ENCODE measurements around the gene BCAS3.
"Not testable (repeated sequence)": the region's sequence is repeated elsewhere in the genome, so short reads cannot be mapped to it uniquely, and the experiment has no call there.

BCAS3 gene

GRCh38 chr17:60757437-60757836 is 79.8 kb downstream of the BCAS3 start:
- Histone ChIP-seq H3K23ac (ENCODE audit: low read length in 2 of 2) (no peak overlapping the region), H2BK15ac (ENCODE audit: low read depth, poor library complexity, severe bottlenecking) (no peak overlapping the region), H3K79me1 (replicated peaks; ENCODE audit: low read length, poor library complexity, severe bottlenecking) (peaks cover 1% of the 10 kb centered on the region), H3K4me1 (ENCODE audit: control insufficient read depth, insufficient read depth, low read depth, low read length) (no peaks in the 10 kb centered on the region), H3K4me3 (ENCODE audit: insufficient read depth in 1 of 2, low read depth in 1 of 2, low read length in 2 of 2) (no peak overlapping the region), H3K4me2 (ENCODE audit: low read length, poor library complexity, severe bottlenecking) (no peak overlapping the region), H3K14ac (ENCODE audit: low read length in 2 of 2) (no peak overlapping the region), H3K9ac (ENCODE audit: low read length) (no peak overlapping the region), H3K4ac (ENCODE audit: low read depth in 1 of 2, low read length in 2 of 2) (no peak overlapping the region), H2AFZ (ENCODE audit: low read depth, low read length) (no peak overlapping the region), H2BK12ac (ENCODE audit: low read length in 2 of 2) (no peak overlapping the region), H3K36me3 (ENCODE audit: control insufficient read depth in 1 of 2, insufficient read depth in 2 of 2, low read depth in 1 of 2, low read length in 2 of 2) (peaks cover 0 to 2% of the 10 kb centered on the region in 2 experiments), H3K9me3 (ENCODE audit: control insufficient read depth, low read length) (peaks cover 10% of the 10 kb centered on the region), H4K91ac (ENCODE audit: low read length) (no peak overlapping the region), H4K8ac (ENCODE audit: low read length) (no peak overlapping the region), H2BK120ac (ENCODE audit: low read depth, low read length) (no peak overlapping the region), H3K27me3 (ENCODE audit: control insufficient read depth in 1 of 2, insufficient read depth in 1 of 2, low read length in 2 of 2) (no peaks in the 10 kb centered on the region), H3K18ac (ENCODE audit: low read depth in 1 of 2, low read length in 2 of 2) (no peak overlapping the region), H3K27ac (ENCODE audit: low read length, poor library complexity, severe bottlenecking) (no peak overlapping the region), H2BK5ac (ENCODE audit: low read depth, low read length, poor library complexity, severe bottlenecking) (no peak overlapping the region), H2AK5ac (ENCODE audit: low read length, severe bottlenecking) (no peak overlapping the region)
- DNase-seq, result no peak
- 100% methylated on average over 1 of the region's 1 CpG for WGBS

- Histone ChIP-seq H2BK15ac (ENCODE audit: low read depth, poor library complexity, severe bottlenecking) (no peak overlapping the region), H3K79me1 (replicated peaks; ENCODE audit: low read length, poor library complexity, severe bottlenecking) (peaks cover 1% of the 10 kb centered on the region), H3K4ac (ENCODE audit: low read depth in 1 of 2, low read length in 2 of 2) (no peak overlapping the region), H3K14ac (ENCODE audit: low read length in 2 of 2) (no peak overlapping the region), H4K8ac (ENCODE audit: low read length) (no peak overlapping the region), H3K36me3 (ENCODE audit: control insufficient read depth in 1 of 2, insufficient read depth in 2 of 2, low read depth in 1 of 2, low read length in 2 of 2) (no peaks in the 10 kb centered on the region), H3K4me1 (ENCODE audit: control insufficient read depth, insufficient read depth, low read depth, low read length) (no peaks in the 10 kb centered on the region), H2BK120ac (ENCODE audit: low read depth, low read length) (no peak overlapping the region), H3K27ac (ENCODE audit: low read length, poor library complexity, severe bottlenecking) (no peak overlapping the region), H2AK5ac (ENCODE audit: low read length, severe bottlenecking) (no peak overlapping the region), H2AFZ (ENCODE audit: low read depth, low read length) (no peak overlapping the region), H3K4me2 (ENCODE audit: low read length, poor library complexity, severe bottlenecking) (no peak overlapping the region), H4K91ac (ENCODE audit: low read length) (no peak overlapping the region), H2BK12ac (ENCODE audit: low read length in 2 of 2) (no peak overlapping the region), H3K18ac (ENCODE audit: low read depth in 1 of 2, low read length in 2 of 2) (no peak overlapping the region), H3K9ac (ENCODE audit: low read length) (no peak overlapping the region), H3K23ac (ENCODE audit: low read length in 2 of 2) (no peak overlapping the region), H3K9me3 (ENCODE audit: control insufficient read depth, low read length) (peaks cover 10% of the 10 kb centered on the region), H3K27me3 (ENCODE audit: control insufficient read depth in 1 of 2, insufficient read depth in 1 of 2, low read length in 2 of 2) (no peaks in the 10 kb centered on the region), H3K4me3 (ENCODE audit: insufficient read depth in 1 of 2, low read depth in 1 of 2, low read length in 2 of 2) (no peak overlapping the region), H2BK5ac (ENCODE audit: low read depth, low read length, poor library complexity, severe bottlenecking) (no peak overlapping the region)
- no peak for DNase-seq
These were observed 82.1 kb downstream of the BCAS3 start for GRCh38 chr17:60759756-60760155.

- H3K18ac ChIP-seq (ENCODE audit: low read depth in 1 of 2, low read length in 2 of 2); H2BK15ac ChIP-seq (ENCODE audit: low read depth, poor library complexity, severe bottlenecking); H2BK5ac ChIP-seq (ENCODE audit: low read depth, low read length, poor library complexity, severe bottlenecking); H3K36me3 ChIP-seq (ENCODE audit: control insufficient read depth in 1 of 2, insufficient read depth in 2 of 2, low read depth in 1 of 2, low read length in 2 of 2); H3K4ac ChIP-seq (ENCODE audit: low read depth in 1 of 2, low read length in 2 of 2); H3K27me3 ChIP-seq (ENCODE audit: control insufficient read depth in 1 of 2, insufficient read depth in 1 of 2, low read length in 2 of 2); H3K27ac ChIP-seq (ENCODE audit: low read length, poor library complexity, severe bottlenecking); H4K91ac ChIP-seq (ENCODE audit: low read length); H2AK5ac ChIP-seq (ENCODE audit: low read length, severe bottlenecking); H2BK120ac ChIP-seq (ENCODE audit: low read depth, low read length); H3K14ac ChIP-seq (ENCODE audit: low read length in 2 of 2); H2BK12ac ChIP-seq (ENCODE audit: low read length in 2 of 2); H3K9ac ChIP-seq (ENCODE audit: low read length); H2AFZ ChIP-seq (ENCODE audit: low read depth, low read length); H3K4me2 ChIP-seq (ENCODE audit: low read length, poor library complexity, severe bottlenecking); H3K4me3 ChIP-seq (ENCODE audit: insufficient read depth in 1 of 2, low read depth in 1 of 2, low read length in 2 of 2); H3K23ac ChIP-seq (ENCODE audit: low read length in 2 of 2); H3K79me1 ChIP-seq (replicated peaks; ENCODE audit: low read length, poor library complexity, severe bottlenecking); DNase-seq; H3K4me1 ChIP-seq (ENCODE audit: control insufficient read depth, insufficient read depth, low read depth, low read length); H4K8ac ChIP-seq (ENCODE audit: low read length): not testable (repeated sequence)
- WGBS, result 89% methylated on average over 2 of the region's 6 CpGs
- H3K9me3 ChIP-seq (ENCODE audit: control insufficient read depth, low read length), result peaks cover 10% of the 10 kb centered on the region
These were observed 83.7 kb downstream of the BCAS3 start for GRCh38 chr17:60761301-60761700.

- no peak overlapping the region for H4K91ac ChIP-seq (ENCODE audit: low read length)
- H3K4me1 ChIP-seq (ENCODE audit: control insufficient read depth, insufficient read depth, low read depth, low read length), result peaks cover 3% of the 10 kb centered on the region
- H3K18ac ChIP-seq (ENCODE audit: low read depth in 1 of 2, low read length in 2 of 2), result no peak overlapping the region
- no peaks in the 10 kb centered on the region for H3K9me3 ChIP-seq (ENCODE audit: control insufficient read depth, low read length)
- H2BK12ac ChIP-seq (ENCODE audit: low read length in 2 of 2), result no peak overlapping the region
- no peak overlapping the region for H3K4me2 ChIP-seq (ENCODE audit: low read length, poor library complexity, severe bottlenecking)
- peaks cover 0 to 5% of the 10 kb centered on the region in 2 experiments for H3K36me3 ChIP-seq (ENCODE audit: control insufficient read depth in 1 of 2, insufficient read depth in 2 of 2, low read depth in 1 of 2, low read length in 2 of 2)
- H3K4me3 ChIP-seq (ENCODE audit: insufficient read depth in 1 of 2, low read depth in 1 of 2, low read length in 2 of 2), result no peak overlapping the region
- no peak overlapping the region for H3K27ac ChIP-seq (ENCODE audit: low read length, poor library complexity, severe bottlenecking)
- no peak overlapping the region for H2BK120ac ChIP-seq (ENCODE audit: low read depth, low read length)
- no peaks in the 10 kb centered on the region for H3K27me3 ChIP-seq (ENCODE audit: control insufficient read depth in 1 of 2, insufficient read depth in 1 of 2, low read length in 2 of 2)
- no peak overlapping the region for H2BK5ac ChIP-seq (ENCODE audit: low read depth, low read length, poor library complexity, severe bottlenecking)
- no peak overlapping the region for H2AK5ac ChIP-seq (ENCODE audit: low read length, severe bottlenecking)
- H3K14ac ChIP-seq (ENCODE audit: low read length in 2 of 2), result no peak overlapping the region
- no peak for DNase-seq
- no peak overlapping the region for H3K23ac ChIP-seq (ENCODE audit: low read length in 2 of 2)
- peak overlapping the region; percentile 14 for H2AFZ ChIP-seq (ENCODE audit: low read depth, low read length)
- H2BK15ac ChIP-seq (ENCODE audit: low read depth, poor library complexity, severe bottlenecking), result no peak overlapping the region
- 91% methylated on average over 13 of the region's 13 CpGs for WGBS
- H3K4ac ChIP-seq (ENCODE audit: low read depth in 1 of 2, low read length in 2 of 2), result no peak overlapping the region
- H3K79me1 ChIP-seq (replicated peaks; ENCODE audit: low read length, poor library complexity, severe bottlenecking), result peaks cover 10% of the 10 kb centered on the region
- no peak overlapping the region for H3K9ac ChIP-seq (ENCODE audit: low read length)
- no peak overlapping the region for H4K8ac ChIP-seq (ENCODE audit: low read length)
These were observed 89.1 kb downstream of the BCAS3 start for GRCh38 chr17:60766778-60767190.

All from mesenchymal stem cell (in vitro differentiated cells and primary cell).